ENCODE measurements around the gene FLAD1. TPM values are rescaled to one million over a fixed set of nuclear protein-coding genes. Genes with fewer than 3 reads are reported as not detected.

Gene FLAD1
- total RNA-seq, 2 donors from 2014 or later, result 31.5 to 35.3 TPM

DNA sequence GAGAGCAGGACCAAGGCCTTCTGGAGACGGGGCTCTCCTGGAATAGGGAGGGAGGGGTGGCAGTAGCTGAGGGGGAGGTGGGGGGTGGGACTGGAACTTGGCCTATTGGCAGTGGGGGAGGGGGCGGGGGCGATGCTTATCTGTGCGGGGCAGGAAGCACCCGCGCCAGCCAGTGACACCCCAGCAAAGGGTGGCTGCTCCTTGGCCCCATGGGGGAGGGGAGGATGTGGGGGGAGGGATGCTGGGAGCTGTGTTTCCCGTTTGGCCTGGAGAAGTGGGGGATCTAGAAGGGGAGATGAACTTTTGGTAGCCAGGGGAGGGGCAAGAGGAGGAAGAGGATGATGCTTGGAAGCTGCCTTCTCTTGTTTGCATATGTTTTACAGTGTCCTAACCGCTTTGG lies 30.5 kb downstream of the FLAD1 start:
- Histone ChIP-seq H3K4me1 (replicated peaks) (peaks cover 44% of the 10 kb centered on the region), H3K27ac (peak overlapping the region; percentile 30 to 100), H3K9me3 (no peaks in the 10 kb centered on the region), H3K4me3 (no peak overlapping the region), H3K27me3 (replicated peaks; ENCODE audit: insufficient read depth) (no peaks in the 10 kb centered on the region), H3K36me3 (peaks cover 7 to 14% of the 10 kb centered on the region in 2 donors)
- intact Hi-C loops (cut with DNase I), result no loop called here
- WGBS, result 32% methylated on average over 7 of the region's 8 CpGs
- no peak for TF ChIP-seq POLR2AphosphoS5 (IDR thresholded peaks at IDR 0.05)
- DNase-seq (ENCODE audit: low spot score), result no peak

DNA sequence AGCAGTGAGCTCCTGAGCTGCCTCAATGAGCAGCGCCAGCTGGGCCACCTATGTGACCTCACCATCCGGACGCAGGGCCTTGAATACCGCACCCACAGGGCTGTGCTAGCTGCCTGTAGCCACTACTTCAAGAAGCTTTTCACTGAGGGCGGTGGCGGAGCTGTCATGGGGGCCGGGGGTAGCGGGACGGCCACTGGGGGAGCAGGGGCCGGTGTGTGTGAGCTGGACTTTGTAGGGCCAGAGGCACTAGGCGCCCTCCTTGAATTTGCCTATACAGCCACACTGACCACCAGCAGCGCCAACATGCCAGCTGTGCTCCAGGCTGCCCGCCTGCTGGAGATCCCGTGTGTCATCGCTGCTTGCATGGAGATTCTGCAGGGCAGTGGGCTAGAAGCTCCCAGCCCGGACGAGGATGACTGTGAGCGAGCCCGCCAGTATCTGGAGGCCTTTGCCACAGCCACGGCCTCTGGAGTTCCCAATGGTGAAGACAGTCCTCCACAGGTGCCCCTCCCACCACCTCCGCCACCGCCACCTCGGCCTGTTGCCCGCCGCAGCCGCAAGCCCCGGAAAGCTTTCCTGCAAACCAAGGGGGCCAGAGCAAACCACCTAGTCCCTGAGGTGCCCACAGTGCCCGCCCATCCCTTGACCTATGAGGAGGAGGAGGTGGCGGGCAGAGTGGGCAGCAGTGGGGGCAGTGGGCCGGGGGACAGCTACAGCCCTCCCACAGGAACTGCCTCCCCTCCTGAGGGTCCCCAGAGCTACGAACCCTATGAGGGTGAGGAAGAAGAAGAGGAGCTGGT lies 31.8 kb downstream of the FLAD1 start:
- intact Hi-C loops (cut with DNase I), result no loop called here
- Histone ChIP-seq H3K27me3 (replicated peaks; ENCODE audit: insufficient read depth) (no peaks in the 10 kb centered on the region), H3K36me3 (peaks cover 7 to 14% of the 10 kb centered on the region in 2 donors), H3K9me3 (no peaks in the 10 kb centered on the region), H3K4me3 (no peak overlapping the region), H3K27ac (no peak overlapping the region), H3K4me1 (replicated peaks) (peaks cover 37% of the 10 kb centered on the region)
- no peak for DNase-seq (ENCODE audit: low spot score)
- TF ChIP-seq, protein P1, sequence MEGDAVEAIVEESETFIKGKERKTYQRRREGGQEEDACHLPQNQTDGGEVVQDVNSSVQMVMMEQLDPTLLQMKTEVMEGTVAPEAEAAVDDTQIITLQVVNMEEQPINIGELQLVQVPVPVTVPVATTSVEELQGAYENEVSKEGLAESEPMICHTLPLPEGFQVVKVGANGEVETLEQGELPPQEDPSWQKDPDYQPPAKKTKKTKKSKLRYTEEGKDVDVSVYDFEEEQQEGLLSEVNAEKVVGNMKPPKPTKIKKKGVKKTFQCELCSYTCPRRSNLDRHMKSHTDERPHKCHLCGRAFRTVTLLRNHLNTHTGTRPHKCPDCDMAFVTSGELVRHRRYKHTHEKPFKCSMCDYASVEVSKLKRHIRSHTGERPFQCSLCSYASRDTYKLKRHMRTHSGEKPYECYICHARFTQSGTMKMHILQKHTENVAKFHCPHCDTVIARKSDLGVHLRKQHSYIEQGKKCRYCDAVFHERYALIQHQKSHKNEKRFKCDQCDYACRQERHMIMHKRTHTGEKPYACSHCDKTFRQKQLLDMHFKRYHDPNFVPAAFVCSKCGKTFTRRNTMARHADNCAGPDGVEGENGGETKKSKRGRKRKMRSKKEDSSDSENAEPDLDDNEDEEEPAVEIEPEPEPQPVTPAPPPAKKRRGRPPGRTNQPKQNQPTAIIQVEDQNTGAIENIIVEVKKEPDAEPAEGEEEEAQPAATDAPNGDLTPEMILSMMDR (IDR thresholded peaks at IDR 0.05), result no peak
- TF ChIP-seq POLR2AphosphoS5 (IDR thresholded peaks at IDR 0.05) (no peak), POLR2A (IDR thresholded peaks at IDR 0.05) (no peak)
- 91% methylated on average over 31 of the region's 31 CpGs for WGBS

DNA sequence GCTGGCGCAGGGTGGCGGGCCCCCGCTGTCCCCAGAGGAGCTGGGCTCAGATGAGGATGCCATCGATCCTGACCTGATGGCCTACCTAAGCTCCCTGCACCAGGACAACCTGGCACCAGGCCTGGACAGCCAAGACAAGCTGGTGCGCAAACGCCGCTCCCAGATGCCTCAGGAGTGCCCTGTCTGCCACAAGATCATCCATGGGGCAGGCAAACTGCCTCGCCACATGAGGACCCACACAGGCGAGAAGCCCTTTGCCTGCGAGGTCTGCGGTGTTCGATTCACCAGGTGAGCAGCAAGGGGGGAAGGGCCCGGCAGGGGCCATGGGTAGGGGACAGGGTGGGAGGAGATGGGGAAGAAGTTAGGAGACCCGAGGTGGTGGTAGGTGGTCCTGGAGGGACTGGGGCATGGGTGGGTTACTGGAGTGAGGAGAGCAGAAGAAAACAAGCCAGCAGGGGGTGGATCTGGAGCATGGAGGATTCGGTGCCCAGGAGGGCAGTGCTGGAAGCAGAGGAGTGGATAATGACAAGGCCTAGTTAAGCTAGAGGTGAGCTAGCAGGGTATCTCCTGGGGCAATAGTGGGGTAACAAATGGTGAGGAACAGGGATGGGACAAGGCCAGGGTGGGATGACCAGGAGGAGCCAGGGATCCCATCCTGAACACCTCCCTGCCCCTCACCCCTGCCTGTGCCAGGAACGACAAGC lies 32.5 kb downstream of the FLAD1 start:
- intact Hi-C loops (cut with DNase I), result no loop called here
- Histone ChIP-seq H3K9me3 (no peaks in the 10 kb centered on the region), H3K27ac (peak overlapping the region in 1 of 2 donors; percentile 80), H3K4me1 (replicated peaks) (peaks cover 29% of the 10 kb centered on the region), H3K36me3 (peaks cover 7 to 14% of the 10 kb centered on the region in 2 donors), H3K4me3 (no peak overlapping the region), H3K27me3 (replicated peaks; ENCODE audit: insufficient read depth) (no peaks in the 10 kb centered on the region)
- TF ChIP-seq POLR2A (IDR thresholded peaks at IDR 0.05) (no peak), POLR2AphosphoS5 (IDR thresholded peaks at IDR 0.05) (no peak)
- TF ChIP-seq, protein P1 (IDR thresholded peaks at IDR 0.05), result no peak
- DNase-seq (ENCODE audit: low spot score), result no peak
- 77% methylated on average over 16 of the region's 16 CpGs for WGBS

DNA sequence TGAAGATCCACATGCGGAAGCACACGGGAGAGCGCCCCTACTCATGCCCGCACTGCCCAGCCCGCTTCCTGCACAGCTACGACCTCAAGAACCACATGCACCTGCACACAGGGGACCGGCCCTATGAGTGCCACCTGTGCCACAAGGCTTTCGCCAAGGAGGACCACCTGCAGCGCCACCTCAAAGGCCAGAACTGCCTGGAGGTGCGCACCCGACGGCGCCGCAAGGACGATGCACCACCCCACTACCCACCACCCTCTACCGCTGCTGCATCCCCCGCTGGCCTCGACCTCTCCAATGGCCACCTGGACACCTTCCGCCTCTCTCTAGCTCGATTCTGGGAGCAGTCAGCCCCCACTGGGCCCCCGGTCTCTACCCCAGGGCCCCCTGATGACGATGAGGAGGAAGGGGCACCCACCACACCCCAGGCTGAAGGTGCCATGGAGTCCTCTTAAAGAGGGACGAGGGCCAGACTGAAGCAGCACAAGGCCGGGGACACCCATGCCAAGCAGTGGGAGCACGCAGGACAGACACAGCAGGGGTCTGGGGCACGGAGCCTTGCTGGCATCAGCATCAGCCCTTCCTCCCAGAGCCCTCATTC lies 33.2 kb downstream of the FLAD1 start:
- no peak overlapping the region for H3K4me3 ChIP-seq

More for the DNA sequence above, 33.2 kb downstream of the FLAD1 start:
- TF ChIP-seq POLR2A (IDR thresholded peaks at IDR 0.05), result no peak
- no peak for TF ChIP-seq POLR2AphosphoS5 (IDR thresholded peaks at IDR 0.05)
- TF ChIP-seq, protein P1 (IDR thresholded peaks at IDR 0.05), result no peak
- H3K9me3 ChIP-seq, result no peaks in the 10 kb centered on the region
- H3K36me3 ChIP-seq, result peaks cover 7 to 14% of the 10 kb centered on the region in 2 donors
- no peak for DNase-seq (ENCODE audit: low spot score)
- 81% methylated on average over 22 of the region's 26 CpGs for WGBS
- intact Hi-C loops (cut with DNase I), result no loop called here
- H3K4me1 ChIP-seq (replicated peaks), result peaks cover 24% of the 10 kb centered on the region
- peak overlapping the region; percentile 80 to 87 for H3K27ac ChIP-seq
- no peaks in the 10 kb centered on the region for H3K27me3 ChIP-seq (replicated peaks; ENCODE audit: insufficient read depth)
